NCI-H2171 (cell line): ENCODE results near the gene MXI1.
A peak's percentile ranks its signal among the peaks of the same experiment; 100 is the strongest.
"Not testable (repeated sequence)": the region's sequence is repeated elsewhere in the genome, so short reads cannot be mapped to it uniquely, and the experiment has no call there.

ENCODE experiments used
- DNase-seq: peaks from one replicate; lab custom pipeline; 2025; lab: John Stamatoyannopoulos, UW

MXI1 gene

DNA sequence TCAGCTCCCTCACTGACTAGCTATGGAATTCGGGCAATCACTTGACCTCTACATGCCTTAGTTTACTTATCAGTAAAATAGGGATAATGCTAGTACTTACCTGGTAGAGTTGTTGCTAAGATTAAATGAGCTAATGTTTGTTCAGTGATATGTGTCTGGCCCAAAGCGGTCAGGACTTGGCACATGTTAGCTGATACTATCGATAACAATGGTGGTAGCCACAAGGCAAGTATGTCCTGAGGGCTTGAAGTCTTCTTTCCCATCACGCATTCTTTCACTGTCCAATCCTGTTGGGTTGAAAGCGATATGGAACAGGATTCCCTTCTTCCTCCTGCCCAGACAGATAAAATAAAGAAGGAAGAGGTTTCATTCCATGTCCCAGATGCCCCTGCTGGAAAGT, 25.5 kb upstream of the MXI1 start:
- no peak for DNase-seq

DNA sequence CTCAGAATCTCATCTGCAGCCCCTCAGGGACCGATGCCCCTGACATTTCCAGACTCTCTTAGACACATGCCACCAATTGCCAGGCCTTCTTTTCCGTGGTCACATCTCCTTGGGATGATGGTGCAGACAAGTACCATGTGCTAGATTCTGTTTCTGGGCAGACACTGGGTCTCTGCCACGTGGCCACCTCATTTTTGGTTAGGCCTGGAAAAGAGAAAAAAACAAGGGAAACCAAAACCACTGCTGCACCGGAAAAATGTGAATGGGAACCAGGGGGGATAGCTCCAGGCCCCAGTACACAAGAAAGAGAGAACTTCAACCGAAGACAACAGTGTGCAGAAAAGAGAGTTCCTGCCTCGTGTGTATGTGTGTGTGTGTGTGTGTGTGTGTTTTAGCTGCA, 23.0 kb upstream of the MXI1 start:
- no peak for DNase-seq

DNA sequence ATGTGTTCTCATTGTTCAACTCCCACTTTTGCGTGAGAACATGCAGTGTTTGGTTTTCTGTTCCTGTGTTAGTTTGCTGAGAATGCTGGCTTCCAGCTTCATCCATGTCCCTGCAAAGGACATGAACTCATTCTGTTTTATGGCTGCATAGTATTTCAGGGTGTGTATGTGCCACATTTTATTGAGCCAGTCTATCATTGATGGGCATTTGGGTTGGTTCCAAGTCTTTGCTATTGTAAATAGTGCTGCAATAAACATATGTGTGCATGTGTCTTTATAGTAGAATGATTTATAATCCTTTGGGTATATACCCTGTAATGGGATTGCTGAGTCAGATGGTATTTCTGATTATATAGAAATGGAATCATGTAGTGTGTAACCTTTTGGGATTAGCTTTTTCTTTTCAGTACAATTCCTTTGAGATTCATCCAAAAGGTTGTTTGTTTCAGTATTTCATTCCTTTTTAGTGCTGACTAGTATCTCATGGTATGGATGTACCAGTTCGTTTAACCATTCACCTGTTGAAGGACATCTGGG, 21.7 kb upstream of the MXI1 start:
- not testable (repeated sequence) for DNase-seq

DNA sequence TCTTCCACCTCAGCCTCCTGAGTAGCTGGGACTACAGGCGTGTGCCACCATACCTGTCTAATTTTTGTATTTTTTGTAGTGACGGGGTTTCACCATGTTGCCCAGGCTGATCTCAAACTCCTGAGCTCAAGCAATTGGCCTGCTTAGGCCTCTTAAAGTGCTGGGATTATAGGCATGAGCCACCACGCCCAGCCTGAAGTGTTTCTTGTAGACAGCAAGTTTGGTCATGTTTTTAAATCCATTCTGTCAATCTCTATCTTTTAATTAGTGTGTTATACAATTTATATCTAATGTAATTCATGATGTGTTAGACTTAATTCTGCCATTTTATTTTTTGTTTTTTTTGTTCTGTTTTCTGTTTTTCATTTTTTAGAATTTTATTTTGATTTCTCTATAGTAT, 17.2 kb upstream of the MXI1 start:
- DNase-seq, result no peak

DNA sequence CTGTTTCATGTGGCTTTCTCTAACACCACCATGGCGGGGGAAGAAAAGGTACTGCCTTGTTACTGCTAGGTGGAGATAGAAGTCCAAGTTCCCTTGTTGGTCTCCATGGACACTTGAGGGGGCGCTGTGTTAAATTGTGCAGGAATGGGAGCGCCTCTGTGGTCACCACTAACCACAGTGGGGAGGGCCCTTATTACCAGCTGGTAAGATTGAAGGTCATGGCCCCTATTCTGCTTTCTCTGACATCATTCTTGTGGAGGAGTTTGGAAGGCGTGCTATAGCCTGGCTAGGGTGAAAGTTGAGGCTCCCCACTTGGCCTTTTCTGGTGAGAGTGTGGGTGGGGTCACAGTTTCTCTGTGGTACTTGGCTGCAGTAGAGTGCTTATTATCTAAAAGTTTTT, 14.9 kb upstream of the MXI1 start:
- DNase-seq, result no peak

DNA sequence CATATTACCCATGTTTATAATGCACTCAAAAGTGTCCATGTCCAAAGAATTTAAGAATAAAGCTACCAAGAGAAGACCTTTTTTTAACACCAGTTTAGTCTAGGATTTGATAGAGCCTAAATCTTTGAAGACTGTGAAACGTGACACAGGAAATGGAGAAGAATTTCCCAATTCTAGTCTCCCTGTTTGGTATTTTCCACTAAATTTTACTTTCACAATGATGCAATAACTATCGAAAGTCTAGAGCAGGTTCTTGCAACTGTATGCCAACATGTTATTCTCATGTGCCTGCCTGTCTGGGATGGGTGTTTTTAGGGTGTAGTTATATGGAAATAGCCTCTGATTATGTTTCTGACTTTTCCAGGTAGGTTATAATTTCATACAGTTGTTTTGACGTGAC, 6.9 kb upstream of the MXI1 start:
- no peak for DNase-seq

DNA sequence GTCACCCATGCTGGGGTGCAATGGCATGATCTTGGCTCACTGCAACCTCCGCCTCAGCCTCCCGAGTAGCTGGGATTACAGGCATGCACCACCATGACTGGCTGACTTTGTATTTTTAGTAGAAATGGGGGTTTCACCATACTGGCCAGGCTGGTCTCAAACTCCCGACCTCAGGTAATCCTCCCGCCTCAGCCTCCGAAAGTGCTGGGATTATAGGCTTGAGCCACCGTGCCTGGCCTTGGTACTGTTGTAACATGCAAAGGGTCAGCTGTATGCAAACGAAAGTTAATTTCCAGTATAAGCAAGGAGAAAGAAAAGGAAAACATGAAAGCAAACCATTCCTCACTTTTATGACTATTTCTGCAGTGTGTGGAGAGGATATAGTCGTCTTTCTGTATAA, 6.4 kb upstream of the MXI1 start:
- not testable (repeated sequence) for DNase-seq

DNA sequence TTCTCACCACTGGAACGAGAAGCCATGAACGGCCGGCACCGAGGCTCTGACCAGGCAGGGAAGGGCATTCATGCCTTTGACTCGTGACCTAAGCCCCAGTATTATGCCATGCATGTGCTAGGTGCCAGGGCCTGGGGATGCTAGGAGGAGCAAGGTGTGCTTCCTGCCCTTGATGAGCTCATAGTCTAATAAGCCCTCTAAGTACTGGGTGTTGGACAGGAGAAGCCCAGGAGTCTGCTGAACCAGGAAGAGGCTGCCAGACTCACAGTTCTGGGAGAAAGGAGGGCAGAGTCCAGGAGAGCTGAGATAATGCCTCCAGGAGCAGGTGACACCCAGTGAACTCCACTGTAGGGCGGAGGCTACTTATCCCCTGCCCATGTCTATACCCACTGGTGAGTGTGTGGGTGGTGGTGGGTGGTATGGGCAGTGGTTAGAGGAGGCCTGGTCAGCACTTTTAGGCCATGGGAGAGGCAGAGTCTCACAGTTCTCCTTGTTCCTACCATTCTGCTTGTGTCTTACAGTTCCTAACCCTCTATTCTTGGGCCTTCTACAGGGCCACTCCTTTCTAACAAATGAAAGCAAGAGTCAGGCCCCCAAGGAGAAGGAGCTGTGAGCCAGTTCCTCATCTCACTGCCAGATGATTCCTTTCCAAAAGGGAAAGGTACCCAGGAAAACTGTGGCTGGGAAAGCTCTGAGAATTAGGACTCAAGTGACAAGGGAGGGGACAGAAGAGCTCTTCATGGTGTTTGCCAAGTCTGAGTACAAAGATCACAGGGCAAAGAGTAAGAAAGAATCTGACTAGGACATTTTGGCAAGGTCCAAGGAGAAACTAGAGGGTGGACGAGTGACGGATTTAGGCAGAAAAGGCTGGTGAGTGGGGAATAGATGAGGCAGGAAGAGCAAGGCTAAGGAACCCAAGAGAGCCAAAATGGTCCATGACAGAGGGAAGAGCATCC, 3.6 kb upstream of the MXI1 start:
- DNase-seq, result no peak

DNA sequence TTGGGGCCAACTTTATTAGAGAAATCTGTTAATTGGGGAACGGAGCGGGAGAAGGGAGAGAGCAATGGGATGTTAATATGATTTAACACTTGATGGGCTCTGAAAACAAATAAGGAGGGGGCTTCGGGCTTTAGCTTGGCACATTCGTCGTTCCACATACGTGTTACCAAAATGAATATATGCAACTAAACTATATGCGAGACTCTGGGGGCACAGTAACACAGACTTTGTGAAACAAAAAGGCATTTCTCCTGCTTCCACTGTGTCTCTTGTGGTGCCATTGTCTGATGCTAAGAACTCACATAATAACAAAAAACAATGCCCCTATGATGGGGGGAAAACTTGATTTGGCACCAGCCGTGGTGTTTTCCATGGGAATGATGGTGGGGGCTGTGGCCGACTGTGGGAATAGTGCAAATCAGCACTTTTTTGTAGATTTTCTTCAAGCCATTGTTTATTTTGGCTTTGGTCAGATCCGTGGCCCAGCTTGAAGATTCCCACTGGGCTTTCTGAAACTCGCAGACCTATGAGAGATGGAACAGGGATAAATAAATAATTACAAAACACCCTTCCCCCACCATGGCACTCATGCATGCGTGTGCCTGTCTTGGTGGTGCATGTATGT, 2.2 kb upstream of the MXI1 start:
- no peak for DNase-seq

DNA sequence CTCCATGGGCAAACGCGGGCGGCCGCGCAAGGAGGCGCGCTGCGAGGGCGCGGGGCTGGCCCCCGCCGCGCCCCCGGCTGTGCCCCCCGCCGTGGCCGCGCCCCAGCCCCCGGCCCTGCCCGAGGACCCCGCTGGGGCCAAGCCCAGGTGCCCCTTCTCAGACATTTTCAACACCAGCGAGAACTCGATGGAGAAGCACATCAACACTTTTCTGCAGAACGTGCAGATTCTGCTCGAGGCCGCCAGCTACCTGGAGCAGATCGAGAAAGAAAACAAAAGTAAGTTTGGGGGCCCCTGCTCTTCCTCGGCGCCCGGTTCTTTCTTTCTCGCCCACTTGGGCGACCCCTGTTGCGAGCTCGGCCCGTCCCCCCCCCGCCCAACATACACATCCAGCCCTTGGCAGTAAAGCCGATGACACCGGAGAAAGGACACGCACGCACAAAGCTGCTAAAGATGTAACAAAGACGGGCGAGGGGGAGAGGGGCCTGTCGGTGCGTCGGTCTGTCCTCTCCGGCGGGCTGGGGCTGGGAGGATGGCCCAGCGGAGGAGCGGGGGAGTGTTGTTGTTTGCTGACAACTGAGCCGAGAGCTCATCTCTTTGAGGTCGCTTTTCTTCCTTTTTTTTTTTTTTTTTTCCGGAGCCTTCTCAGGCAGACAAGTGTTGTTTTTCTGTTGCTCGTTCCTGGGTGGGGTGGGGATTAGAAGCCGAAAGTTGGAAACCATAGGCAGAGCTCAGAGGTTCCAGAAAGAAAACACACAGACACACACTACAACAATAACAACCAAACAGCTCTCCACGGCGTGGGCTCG, 604 bp downstream of the MXI1 start:
- peak; percentile 5 for DNase-seq

DNA sequence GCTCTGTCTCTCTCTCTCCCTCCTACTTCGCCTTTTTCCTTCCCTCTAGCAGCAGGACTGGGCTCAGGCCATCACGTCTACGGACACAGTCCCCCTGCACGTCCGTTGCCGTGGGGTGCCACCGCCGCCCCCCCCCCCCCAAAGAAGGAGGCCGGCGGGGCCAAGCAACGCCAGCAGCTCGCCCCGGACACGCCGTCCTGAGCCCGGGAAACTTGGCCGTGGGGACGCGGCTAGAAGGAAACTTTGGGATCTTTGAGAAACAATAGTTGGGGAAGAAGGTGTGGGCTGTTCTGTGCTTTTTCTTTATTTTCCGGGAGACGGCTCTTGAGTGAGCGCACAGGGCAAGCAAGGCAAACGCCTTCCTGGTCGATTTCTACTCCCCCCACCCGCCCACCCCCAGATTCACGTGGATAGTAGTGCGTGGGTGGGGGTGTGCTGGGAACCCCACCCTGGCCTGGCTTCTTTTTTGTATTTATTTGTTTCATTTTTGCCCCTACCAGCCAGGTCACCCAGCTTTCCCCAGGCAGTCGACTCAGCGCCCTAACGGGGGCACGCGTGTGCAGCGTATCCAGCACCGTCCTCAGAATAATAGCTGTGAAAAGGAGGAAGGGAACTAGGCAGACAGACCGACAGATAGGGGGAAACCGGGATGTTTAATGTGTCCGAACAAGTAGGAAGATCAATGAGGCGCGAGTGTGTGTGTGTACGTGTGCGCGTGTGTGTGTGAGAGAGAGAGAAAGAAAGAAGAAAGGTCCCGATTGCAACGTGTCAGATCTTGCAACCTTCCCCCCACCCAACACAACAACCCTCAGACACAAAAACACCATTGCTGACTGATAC, 1.4 kb downstream of the MXI1 start:
- DNase-seq, result peak; percentile 12

DNA sequence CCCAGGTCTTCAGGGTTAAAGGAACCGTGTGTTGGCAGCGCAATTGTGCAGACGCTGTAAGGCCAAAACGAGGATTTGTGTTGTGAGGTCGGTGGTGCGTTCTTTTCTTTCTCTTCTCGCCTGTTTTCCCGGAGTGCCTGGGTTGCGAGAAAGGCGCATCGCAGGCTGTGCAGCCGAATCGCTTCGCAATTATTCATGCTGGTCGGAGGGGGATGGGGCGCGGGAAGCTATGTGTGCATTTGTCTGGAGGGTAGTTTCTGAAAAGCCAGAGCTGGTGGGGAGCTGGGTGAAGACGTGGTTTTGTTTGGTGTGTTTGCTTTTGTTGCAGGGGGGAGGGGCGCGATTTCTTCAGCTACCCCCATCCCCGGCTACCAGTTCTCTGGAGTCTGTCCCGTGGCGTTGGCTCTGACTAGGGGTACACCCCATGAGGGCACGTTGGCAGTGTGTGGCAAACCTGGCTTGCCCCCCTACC, 2.1 kb downstream of the MXI1 start:
- no peak for DNase-seq

DNA sequence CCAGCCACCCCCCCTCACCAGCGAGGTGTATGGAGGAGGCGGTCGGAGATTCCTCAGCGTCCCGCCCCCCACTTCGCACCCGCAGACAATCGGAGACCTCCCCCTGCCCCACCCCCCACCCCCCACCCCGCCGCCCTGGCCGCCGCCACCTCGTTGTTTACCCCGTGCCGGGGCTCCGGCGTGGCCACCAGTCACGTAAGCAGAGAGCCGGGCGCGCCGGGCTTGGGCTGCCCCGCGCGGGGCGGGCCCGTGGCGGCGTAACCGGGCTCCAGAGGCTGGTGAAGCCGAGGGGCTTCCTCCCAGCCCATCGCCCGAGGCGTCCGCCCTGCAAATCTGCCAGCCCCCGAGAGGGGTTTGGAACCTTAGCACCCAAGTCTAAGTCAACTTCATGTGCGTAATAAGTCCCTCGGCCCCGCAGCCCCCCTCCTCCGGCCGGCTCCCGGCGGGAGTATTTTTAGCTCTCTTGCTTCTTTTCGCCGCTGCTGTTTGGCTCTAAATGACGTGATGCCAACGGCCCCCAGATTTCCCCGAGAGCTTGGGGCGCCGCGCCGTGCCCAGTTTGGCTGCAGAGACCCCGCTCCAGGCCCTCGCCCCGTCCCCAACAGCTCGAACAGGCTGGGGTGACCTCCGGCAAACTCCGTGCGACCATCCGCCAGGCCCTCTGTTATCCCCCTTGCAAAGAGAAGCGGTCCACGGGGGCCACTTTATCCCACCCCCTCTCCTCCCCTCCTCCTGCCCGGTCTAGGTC, 2.7 kb downstream of the MXI1 start:
- peak; percentile 46 for DNase-seq

DNA sequence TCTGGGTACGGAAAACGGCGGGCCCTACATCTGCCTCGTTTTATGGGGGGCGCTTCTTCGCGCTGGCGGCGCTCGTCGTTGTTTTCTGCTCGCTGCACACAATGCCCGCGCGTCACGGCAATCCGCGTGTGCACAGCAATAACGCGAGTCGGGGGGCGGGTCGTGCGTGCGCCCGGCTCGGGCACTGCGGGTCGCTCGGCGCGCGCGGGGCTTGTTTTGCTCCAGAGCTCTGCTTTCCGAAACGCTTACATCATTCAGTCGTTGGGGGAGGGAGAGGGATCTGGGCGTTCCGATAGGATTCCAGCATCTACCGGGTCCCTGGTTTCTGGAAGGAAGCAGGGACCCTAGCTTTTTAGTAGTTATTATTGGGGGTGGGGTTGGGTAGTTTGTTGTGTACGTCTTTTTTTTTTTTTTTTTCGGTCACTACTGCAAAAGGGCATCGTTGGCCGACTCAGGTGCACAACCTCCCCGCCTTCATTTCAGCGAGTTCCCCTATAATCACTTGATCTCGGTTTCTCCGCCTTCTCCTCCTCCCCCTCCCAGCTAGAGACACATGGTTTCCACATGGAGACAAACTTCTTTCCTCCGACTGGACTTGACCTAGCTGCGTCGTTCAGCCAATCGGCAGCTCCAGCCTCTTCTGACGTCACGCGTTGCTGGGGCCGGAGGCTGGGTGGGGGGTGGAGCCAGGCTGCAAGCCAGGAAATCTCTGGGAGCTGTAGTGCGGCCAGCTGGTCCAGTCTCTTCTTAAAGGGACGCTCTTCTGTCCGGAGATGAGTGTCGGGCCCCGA, 3.5 kb downstream of the MXI1 start:
- DNase-seq, result peak; percentile 84

DNA sequence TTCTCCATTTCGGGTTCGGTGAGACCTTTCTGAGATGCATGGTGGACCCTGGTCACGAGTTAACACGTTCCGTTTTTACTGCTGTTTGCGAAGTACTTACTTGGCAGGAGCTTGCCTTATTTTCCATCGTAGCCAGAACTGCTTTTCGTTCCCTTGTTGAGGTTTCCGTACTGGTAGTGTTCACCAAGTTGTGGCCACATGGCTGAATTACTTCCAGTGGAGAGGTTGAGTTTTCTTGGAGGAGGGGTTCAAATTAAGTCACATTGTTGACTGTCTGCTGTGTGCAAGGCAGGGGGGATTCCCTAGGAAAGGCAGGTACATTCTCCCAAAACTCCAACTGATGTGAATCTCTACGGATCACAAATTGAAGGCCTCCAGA, 4.0 kb downstream of the MXI1 start:
- DNase-seq, result no peak

DNA sequence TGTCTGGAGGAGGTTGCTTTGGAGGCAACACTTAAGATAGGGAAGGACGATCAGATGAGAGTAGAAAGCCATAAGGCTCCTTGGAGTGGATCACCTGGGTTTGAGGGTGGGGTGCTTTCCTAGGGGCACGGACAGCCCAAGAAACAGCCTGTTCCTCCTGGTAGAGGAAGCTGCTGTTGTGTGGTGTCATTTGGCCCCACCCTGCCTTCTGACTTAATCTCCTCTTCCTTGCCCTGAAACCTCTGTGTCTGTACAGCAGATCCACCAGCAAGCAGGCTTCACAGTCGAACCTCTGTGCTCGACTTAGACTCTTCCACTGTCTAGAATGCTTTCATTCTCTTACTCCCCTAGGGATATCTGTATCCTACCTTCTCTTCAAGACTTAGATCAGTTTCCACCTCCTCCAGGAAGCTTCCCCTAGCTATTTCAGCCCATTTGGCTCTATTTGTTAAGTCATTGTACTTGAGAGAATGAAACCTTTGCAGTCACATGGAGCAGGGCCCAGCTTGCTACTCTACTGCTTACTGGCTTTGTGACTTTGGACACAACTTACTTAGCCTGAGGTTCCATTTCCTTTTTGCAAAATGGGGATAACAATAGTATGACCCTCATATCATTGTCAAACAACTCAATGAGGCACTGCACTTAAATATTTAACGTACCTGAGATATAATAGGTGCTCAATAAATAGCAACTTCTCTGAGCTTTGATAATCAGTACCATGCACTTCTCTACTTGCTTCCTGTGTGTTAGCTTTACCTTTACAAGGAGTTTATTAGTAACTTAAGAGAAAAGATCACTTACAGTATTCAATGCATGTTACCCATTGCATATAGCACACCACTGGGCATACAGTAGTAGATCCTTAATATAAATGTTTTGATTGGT, 5.0 kb downstream of the MXI1 start:
- DNase-seq, result no peak

DNA sequence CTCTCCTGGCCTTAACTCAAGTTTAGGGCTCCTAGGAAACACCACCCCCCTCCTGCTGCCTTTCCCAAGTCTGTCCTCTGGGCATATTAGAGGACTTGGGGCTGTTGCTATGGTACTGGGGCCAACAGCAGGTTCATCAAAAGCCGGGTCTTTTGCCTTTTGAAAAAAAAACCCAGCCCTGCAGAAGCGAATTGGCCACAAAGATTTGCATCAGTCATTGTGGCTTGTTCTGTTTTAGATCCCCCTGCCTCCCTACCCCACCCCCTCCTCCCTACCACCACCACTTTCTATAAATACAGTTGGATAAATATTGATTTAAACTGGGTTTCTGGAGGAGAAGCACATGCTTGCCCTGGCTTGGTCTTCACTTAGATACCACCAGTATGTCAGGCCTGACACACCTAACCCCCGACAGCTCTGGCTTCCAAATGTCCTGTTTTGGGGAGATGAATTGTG, 7.0 kb downstream of the MXI1 start:
- DNase-seq, result no peak

DNA sequence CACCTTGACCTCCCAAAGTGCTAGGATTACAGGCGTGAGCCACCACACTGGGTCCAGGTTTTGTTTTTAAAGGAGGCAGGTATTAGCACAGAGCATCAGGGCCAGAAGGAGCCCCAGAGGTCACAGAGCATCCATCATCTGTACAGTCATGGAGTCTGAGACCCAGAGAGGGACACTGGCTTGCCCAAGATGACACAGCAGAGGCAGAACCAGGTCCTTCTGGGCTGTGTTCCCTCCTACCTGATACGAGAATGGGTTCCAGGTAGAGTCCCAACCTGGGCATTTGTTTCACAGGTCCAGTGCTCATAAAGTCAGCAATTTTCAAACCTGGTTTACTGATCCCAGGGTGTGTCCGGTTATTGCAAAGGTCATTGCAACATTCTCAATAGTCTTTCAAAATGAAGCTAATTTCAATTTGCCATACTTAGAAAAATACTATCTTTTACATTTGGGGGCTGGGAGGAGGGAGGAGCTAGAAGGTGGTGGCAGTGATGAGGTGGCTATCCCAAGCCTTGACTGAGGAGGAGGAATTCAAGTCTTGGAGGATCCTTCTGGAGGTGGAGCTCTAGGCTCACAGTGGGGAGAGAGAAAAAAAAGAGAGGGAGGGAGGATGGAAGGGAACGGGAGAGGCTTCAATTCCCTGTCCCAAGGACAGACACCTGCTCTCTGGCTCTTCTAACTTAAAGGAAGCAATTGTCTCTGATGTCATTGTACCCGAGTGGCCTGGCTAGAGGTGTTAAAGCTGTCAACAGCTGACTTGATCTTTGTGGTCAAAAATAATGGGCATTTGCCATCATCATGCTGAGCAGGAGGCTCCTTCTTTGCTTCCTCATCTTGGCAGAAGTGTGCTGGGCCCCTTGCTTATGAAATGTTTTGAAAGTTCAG, 8.1 kb downstream of the MXI1 start:
- DNase-seq, result no peak
